ENCODE data around the gene CDC26. TPM values are rescaled to one million over a fixed set of nuclear protein-coding genes. Genes with fewer than 3 reads are reported as not detected.

CDC26 gene
- polyA plus RNA-seq, 1 donor from 2014 or later, result 88.0 TPM

DNA sequence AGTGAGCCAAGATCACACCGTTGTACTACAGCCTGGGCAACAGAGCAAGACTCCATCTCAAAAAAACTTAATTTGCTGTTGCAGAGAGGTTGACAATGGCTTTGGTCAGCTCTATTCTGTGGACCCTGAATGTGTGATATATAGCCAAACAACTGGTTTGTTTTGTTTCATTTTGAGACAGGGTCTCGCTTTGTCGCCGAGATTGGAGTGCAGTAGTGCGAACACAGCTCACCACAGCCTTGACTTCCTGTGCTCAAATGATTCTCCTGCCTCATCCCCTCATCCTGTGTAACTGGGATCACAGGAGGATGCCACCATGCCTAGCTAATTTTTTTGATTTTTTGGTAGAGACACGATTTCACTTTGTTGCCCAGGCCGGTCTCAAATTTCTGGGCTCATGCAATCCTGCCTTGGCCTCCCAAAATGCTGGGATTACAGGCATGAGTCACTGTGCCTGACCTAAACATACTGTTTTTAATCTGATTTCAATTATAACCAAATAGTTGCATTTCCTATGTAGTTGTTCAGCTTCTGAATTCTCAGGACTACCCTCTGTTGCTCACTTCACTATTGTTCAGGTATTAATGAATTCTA lies 18.0 kb upstream of the CDC26 start:
- Histone ChIP-seq H3K36me3 (ENCODE audit: insufficient read depth, low read length) (peaks cover 4% of the 10 kb centered on the region), H2AFZ (ENCODE audit: low read depth, low read length) (no peak overlapping the region)

DNA sequence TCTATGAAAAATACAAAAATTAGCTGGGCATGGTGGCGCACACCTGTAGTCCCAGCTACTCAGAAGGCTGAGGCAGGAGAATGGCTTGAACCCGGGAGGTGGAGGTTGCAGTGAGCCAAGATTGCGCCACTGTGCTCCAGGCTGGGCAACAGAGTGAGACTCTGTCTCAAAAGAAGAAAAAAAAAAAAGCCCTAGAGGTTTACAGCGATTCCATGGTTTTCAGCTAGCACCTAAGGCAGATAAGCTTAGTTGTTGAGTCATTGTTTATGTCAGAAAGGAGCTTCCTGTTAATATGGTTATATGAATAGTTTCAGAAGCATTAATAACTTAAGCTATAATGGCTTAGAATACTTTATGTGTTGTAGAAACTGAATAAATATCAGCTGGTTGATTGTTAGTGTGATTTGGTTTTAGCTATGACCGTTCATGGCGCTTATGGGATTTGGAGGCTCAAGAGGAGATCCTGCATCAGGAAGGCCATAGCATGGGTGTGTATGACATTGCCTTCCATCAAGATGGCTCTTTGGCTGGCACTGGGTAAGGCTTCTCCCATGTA lies 14.8 kb upstream of the CDC26 start:
- H3K27ac ChIP-seq (ENCODE audit: low read length), result no peak overlapping the region
- H3K9me3 ChIP-seq (ENCODE audit: low read length), result no peaks in the 10 kb centered on the region
- H3K27me3 ChIP-seq (ENCODE audit: insufficient read depth, low read depth, low read length), result no peaks in the 10 kb centered on the region
- H3K4me3 ChIP-seq (ENCODE audit: low read length), result no peak overlapping the region
- no peaks in the 10 kb centered on the region for H3K9me2 ChIP-seq (ENCODE audit: insufficient read depth, low read length)
- TF ChIP-seq RAD21 (conservative IDR thresholded peaks at IDR 0.05) (no peak), POLR2AphosphoS5 (IDR thresholded peaks at IDR 0.05) (no peak), MXI1 (conservative IDR thresholded peaks at IDR 0.05; ENCODE audit: poor library complexity, severe bottlenecking) (no peak), EP300 (conservative IDR thresholded peaks at IDR 0.05; ENCODE audit: poor library complexity, severe bottlenecking) (no peak), SMC3 (conservative IDR thresholded peaks at IDR 0.05; ENCODE audit: poor library complexity) (no peak), TAF1 (IDR thresholded peaks at IDR 0.05; ENCODE audit: low read depth) (no peak), EZH2 (IDR thresholded peaks at IDR 0.05; ENCODE audit: borderline replicate concordance, insufficient read depth, low read length, poor library complexity, severe bottlenecking) (no peak)
- TF ChIP-seq, protein P1, sequence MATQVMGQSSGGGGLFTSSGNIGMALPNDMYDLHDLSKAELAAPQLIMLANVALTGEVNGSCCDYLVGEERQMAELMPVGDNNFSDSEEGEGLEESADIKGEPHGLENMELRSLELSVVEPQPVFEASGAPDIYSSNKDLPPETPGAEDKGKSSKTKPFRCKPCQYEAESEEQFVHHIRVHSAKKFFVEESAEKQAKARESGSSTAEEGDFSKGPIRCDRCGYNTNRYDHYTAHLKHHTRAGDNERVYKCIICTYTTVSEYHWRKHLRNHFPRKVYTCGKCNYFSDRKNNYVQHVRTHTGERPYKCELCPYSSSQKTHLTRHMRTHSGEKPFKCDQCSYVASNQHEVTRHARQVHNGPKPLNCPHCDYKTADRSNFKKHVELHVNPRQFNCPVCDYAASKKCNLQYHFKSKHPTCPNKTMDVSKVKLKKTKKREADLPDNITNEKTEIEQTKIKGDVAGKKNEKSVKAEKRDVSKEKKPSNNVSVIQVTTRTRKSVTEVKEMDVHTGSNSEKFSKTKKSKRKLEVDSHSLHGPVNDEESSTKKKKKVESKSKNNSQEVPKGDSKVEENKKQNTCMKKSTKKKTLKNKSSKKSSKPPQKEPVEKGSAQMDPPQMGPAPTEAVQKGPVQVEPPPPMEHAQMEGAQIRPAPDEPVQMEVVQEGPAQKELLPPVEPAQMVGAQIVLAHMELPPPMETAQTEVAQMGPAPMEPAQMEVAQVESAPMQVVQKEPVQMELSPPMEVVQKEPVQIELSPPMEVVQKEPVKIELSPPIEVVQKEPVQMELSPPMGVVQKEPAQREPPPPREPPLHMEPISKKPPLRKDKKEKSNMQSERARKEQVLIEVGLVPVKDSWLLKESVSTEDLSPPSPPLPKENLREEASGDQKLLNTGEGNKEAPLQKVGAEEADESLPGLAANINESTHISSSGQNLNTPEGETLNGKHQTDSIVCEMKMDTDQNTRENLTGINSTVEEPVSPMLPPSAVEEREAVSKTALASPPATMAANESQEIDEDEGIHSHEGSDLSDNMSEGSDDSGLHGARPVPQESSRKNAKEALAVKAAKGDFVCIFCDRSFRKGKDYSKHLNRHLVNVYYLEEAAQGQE (IDR thresholded peaks at IDR 0.05; ENCODE audit: borderline replicate concordance), result no peak
- TF ChIP-seq, protein P2, sequence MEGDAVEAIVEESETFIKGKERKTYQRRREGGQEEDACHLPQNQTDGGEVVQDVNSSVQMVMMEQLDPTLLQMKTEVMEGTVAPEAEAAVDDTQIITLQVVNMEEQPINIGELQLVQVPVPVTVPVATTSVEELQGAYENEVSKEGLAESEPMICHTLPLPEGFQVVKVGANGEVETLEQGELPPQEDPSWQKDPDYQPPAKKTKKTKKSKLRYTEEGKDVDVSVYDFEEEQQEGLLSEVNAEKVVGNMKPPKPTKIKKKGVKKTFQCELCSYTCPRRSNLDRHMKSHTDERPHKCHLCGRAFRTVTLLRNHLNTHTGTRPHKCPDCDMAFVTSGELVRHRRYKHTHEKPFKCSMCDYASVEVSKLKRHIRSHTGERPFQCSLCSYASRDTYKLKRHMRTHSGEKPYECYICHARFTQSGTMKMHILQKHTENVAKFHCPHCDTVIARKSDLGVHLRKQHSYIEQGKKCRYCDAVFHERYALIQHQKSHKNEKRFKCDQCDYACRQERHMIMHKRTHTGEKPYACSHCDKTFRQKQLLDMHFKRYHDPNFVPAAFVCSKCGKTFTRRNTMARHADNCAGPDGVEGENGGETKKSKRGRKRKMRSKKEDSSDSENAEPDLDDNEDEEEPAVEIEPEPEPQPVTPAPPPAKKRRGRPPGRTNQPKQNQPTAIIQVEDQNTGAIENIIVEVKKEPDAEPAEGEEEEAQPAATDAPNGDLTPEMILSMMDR (IDR thresholded peaks at IDR 0.05; ENCODE audit: poor library complexity, severe bottlenecking), result no peak
- H4K20me1 ChIP-seq (ENCODE audit: insufficient read depth), result no peaks in the 10 kb centered on the region
- no peaks in the 10 kb centered on the region for H3F3A ChIP-seq (ENCODE audit: insufficient read depth, low read length, poor library complexity, severe bottlenecking)
- peaks cover 16% of the 10 kb centered on the region for H3K36me3 ChIP-seq (ENCODE audit: insufficient read depth, low read length)
- no peak overlapping the region for H3K4me2 ChIP-seq (ENCODE audit: low read length)
- H3K9ac ChIP-seq (ENCODE audit: low read length), result no peak overlapping the region
- H3K79me2 ChIP-seq (replicated peaks; ENCODE audit: insufficient read depth, low read length), result no peaks in the 10 kb centered on the region
- H2AFZ ChIP-seq (ENCODE audit: low read depth, low read length), result no peak overlapping the region

More for the DNA sequence above, 18.0 kb upstream of the CDC26 start:
- Histone ChIP-seq H3K27me3 (ENCODE audit: insufficient read depth, low read depth, low read length) (no peaks in the 10 kb centered on the region), H3K4me3 (ENCODE audit: low read length) (no peak overlapping the region), H3K4me2 (ENCODE audit: low read length) (no peak overlapping the region), H3K27ac (ENCODE audit: low read length) (no peak overlapping the region), H3K9me2 (ENCODE audit: insufficient read depth, low read length) (no peaks in the 10 kb centered on the region), H3K79me2 (replicated peaks; ENCODE audit: insufficient read depth, low read length) (no peaks in the 10 kb centered on the region), H3K9me3 (ENCODE audit: low read length) (no peaks in the 10 kb centered on the region), H4K20me1 (ENCODE audit: insufficient read depth) (no peaks in the 10 kb centered on the region), H3K9ac (ENCODE audit: low read length) (no peak overlapping the region), H3F3A (ENCODE audit: insufficient read depth, low read length, poor library complexity, severe bottlenecking) (no peaks in the 10 kb centered on the region)
- TF ChIP-seq EP300 (conservative IDR thresholded peaks at IDR 0.05; ENCODE audit: poor library complexity, severe bottlenecking), result no peak
- no peak for TF ChIP-seq EZH2 (IDR thresholded peaks at IDR 0.05; ENCODE audit: borderline replicate concordance, insufficient read depth, low read length, poor library complexity, severe bottlenecking)
- no peak for TF ChIP-seq POLR2AphosphoS5 (IDR thresholded peaks at IDR 0.05)
- TF ChIP-seq, protein P1 (IDR thresholded peaks at IDR 0.05; ENCODE audit: borderline replicate concordance), result no peak
- no peak for TF ChIP-seq TAF1 (IDR thresholded peaks at IDR 0.05; ENCODE audit: low read depth)
- TF ChIP-seq, protein P2 (IDR thresholded peaks at IDR 0.05; ENCODE audit: poor library complexity, severe bottlenecking), result no peak
- TF ChIP-seq SMC3 (conservative IDR thresholded peaks at IDR 0.05; ENCODE audit: poor library complexity), result no peak
- TF ChIP-seq MXI1 (conservative IDR thresholded peaks at IDR 0.05; ENCODE audit: poor library complexity, severe bottlenecking), result no peak
- no peak for TF ChIP-seq RAD21 (conservative IDR thresholded peaks at IDR 0.05)

Data from neural cell (in vitro differentiated cells).